Nephron progenitor cell (in vitro differentiated cells): ENCODE measurements around the gene SACS.
A peak's percentile ranks its signal among the peaks of the same experiment; 100 is the strongest.

Experiments
- DNase-seq: peaks from one replicate; pipeline ENCODE4 v3.0.0; 2021
- H3K27ac Mint-ChIP-seq: 2 replicates; pipeline ENCODE4 v1.8.0; 2021; ENCODE audit warnings: mild to moderate bottlenecking, moderate library complexity, mixed read lengths
- H3K27me3 Mint-ChIP-seq: 2 replicates; pipeline ENCODE4 v1.8.0; 2021; ENCODE audit warnings: mild to moderate bottlenecking, low read depth, mixed read lengths; ENCODE audit not compliant: poor library complexity
- H3K36me3 Mint-ChIP-seq: 2 replicates; pipeline ENCODE4 v1.8.0; 2021; ENCODE audit warnings: low read depth, mixed read lengths
- H3K4me1 Mint-ChIP-seq: 2 replicates; pipeline ENCODE4 v1.8.0; 2021; ENCODE audit warnings: mixed read lengths
- H3K4me3 Mint-ChIP-seq: 2 replicates; pipeline ENCODE4 v1.8.0; 2021; ENCODE audit warnings: mild to moderate bottlenecking, moderate library complexity, mixed read lengths
- H3K9me3 Mint-ChIP-seq: 2 replicates; pipeline ENCODE4 v1.8.0; 2021; ENCODE audit warnings: mild to moderate bottlenecking, moderate library complexity, mixed read lengths
- TF ChIP-seq, protein P1 (sequence below): fragments of 200-600 bp; sonication (generic); IDR thresholded peaks from 2 replicates; pipeline ENCODE4 v1.5.0; 2021; ENCODE audit warnings: antibody characterized with exemption

The SACS gene

DNA sequence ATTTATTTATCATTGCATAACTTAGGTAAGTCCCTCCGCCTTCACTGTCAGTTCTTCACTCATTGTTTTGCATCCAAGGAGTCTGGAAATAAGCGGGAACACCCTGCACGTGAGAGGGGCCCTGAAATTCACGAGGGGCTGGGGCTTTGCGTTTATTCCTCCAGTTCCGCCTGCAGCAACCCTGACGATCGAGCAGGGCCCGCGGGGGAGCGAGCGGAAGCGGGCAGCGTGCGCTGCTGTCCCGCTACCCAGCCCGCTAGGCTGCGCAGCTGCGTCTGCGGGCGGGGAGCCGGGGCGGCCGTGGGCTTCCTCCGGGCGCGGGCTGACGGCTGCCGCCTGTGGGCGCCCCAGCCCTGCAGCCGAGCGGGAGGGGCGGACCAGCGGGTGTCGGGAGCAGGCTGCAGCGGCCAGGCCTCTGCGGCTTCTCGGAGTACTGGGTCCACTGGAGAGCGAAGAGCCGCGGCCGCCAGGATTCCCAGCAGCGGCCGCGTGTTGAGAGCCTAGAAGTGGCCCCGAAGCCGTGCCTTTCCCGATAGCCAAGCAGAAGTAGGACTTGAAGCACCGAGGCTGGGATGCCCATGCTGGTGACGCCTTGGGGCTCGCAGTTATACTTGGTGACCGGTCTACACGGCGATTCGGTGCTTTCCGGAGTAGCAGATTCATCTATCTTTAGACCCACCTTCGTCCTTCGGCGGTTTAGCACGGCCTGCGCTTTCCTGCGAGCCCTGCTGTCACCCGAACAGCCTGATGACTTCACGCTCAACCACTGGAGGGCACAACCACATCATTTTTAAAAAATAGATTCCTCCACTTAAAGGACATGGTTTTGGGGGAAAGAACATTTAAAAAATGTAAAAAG, 32.9 kb upstream of the SACS start:
- peak; percentile 68 for DNase-seq
- peaks cover 17% of the 10 kb centered on the region for H3K36me3 Mint-ChIP-seq
- H3K27me3 Mint-ChIP-seq, result peaks cover 3% of the 10 kb centered on the region

GRCh38 chr13:23463661-23464060, 30.2 kb upstream of the SACS start:
- peaks cover 32% of the 10 kb centered on the region for H3K9me3 Mint-ChIP-seq
- no peak overlapping the region for H3K4me3 Mint-ChIP-seq
- TF ChIP-seq, protein P1, sequence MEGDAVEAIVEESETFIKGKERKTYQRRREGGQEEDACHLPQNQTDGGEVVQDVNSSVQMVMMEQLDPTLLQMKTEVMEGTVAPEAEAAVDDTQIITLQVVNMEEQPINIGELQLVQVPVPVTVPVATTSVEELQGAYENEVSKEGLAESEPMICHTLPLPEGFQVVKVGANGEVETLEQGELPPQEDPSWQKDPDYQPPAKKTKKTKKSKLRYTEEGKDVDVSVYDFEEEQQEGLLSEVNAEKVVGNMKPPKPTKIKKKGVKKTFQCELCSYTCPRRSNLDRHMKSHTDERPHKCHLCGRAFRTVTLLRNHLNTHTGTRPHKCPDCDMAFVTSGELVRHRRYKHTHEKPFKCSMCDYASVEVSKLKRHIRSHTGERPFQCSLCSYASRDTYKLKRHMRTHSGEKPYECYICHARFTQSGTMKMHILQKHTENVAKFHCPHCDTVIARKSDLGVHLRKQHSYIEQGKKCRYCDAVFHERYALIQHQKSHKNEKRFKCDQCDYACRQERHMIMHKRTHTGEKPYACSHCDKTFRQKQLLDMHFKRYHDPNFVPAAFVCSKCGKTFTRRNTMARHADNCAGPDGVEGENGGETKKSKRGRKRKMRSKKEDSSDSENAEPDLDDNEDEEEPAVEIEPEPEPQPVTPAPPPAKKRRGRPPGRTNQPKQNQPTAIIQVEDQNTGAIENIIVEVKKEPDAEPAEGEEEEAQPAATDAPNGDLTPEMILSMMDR, result no peak
- peaks cover 5% of the 10 kb centered on the region for H3K27me3 Mint-ChIP-seq
- peaks cover 53% of the 10 kb centered on the region for H3K4me1 Mint-ChIP-seq
- no peak overlapping the region for H3K27ac Mint-ChIP-seq
- H3K36me3 Mint-ChIP-seq, result peaks cover 17% of the 10 kb centered on the region
- DNase-seq, result no peak

More for the DNA sequence above, 32.9 kb upstream of the SACS start:
- peak overlapping the region; percentile 77 for H3K4me3 Mint-ChIP-seq
- peaks cover 57% of the 10 kb centered on the region for H3K4me1 Mint-ChIP-seq
- no peak overlapping the region for H3K27ac Mint-ChIP-seq
- peaks cover 32% of the 10 kb centered on the region for H3K9me3 Mint-ChIP-seq
- TF ChIP-seq, protein P1, result peak; percentile 48

DNA sequence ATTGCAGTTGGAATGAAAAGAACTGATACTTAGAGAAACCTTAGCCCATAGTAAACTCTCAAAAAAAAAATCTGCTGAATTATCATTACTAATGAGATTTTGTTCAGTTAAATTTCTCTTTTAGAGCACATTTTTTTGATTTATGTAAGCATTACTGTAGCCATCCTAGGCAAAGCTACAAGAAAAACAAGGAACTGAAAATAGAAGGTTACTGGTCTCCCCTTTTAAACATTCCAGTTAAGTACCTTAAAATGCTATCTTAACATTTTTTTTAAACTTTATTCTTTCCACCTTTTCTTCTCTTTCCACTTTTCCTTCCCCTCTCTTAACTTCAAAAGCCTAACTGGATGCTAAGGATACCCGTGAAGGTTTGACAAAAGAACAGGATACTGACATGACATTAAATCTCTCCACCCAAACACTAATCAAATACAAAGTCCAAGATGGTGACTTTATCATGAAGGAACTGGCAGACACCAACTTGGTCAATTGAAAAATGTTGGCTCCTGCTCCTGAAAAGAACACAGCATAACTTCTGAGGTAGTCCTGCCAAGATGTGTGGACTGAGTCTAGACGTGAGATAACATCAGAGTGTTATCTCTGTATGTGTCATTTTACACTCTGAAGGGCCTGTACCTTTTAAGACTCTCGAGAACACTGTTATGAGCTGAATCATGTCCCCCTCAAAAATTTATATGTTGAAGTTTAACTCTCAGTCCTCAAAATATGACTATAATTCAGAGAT, 29.5 kb upstream of the SACS start:
- H3K27me3 Mint-ChIP-seq, result peaks cover 5% of the 10 kb centered on the region
- DNase-seq, result no peak
- no peak overlapping the region for H3K27ac Mint-ChIP-seq
- TF ChIP-seq, protein P1, result no peak
- no peak overlapping the region for H3K4me3 Mint-ChIP-seq
- peaks cover 32% of the 10 kb centered on the region for H3K9me3 Mint-ChIP-seq
- H3K4me1 Mint-ChIP-seq, result peaks cover 50% of the 10 kb centered on the region
- peaks cover 17% of the 10 kb centered on the region for H3K36me3 Mint-ChIP-seq

DNA sequence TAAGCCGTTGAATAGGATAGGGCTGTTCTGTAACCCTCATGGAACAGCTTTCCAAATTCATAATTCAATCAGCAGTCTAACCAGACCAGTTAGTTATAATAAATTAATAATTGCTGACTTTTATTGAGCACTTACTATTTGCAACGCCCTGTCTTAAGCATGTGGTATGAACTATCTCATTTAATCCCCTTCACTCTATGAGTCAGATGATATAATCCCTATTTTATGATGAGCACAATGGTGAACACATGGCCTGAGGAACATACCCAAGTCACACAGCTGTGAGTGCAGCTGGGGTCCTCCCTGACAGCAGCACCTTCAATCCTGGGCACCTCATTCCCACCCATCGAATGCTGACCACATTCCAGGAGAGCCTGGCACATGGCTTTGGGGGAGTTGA, 28.0 kb upstream of the SACS start:
- Mint-ChIP-seq H3K36me3 (peaks cover 17% of the 10 kb centered on the region), H3K27me3 (peaks cover 5% of the 10 kb centered on the region), H3K27ac (no peak overlapping the region), H3K9me3 (peaks cover 29% of the 10 kb centered on the region), H3K4me3 (no peak overlapping the region), H3K4me1 (peaks cover 43% of the 10 kb centered on the region)
- DNase-seq, result no peak
- TF ChIP-seq, protein P1, result no peak

GRCh38 chr13:23460921-23461320, 27.4 kb upstream of the SACS start:
- Mint-ChIP-seq H3K4me3 (no peak overlapping the region), H3K27ac (no peak overlapping the region), H3K27me3 (peaks cover 4% of the 10 kb centered on the region), H3K9me3 (peaks cover 26% of the 10 kb centered on the region), H3K36me3 (peaks cover 17% of the 10 kb centered on the region), H3K4me1 (peaks cover 46% of the 10 kb centered on the region)
- TF ChIP-seq, protein P1, result no peak
- no peak for DNase-seq
